GM04503 (cell line): ENCODE results near the gene LINS1.

Experiments used
- DNase-seq: peaks from one replicate; pipeline ENCODE4 v3.0.0-alpha.2; 2012; ENCODE audit warnings: low read depth

The LINS1 gene

DNA sequence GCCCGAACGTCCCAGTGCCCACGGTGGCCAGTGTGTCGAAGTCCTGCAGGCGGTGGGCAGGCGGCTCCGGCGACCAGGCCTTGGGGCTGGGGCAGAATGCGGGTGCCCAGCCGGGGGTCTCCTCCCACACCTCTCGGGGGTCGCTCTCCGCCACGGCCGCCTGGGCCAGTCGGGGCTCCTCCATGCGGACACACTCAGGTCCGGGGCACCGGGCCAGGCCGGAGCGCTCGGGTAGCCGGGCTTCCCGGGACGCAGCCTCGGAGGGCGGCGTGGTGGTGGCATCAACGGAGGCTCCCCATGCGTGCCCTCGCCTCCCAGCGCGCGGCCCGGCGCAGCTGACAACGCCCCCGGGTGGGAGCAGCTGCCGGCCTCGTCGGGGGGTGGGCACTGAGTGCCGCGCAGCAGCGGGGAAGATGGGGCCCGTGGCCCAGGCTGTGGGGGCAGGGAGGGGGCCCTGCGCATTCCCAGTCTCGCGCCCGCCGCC, 43.2 kb downstream of the LINS1 start:
- no peak for DNase-seq

GRCh38 chr15:100553468-100553867, 48.5 kb downstream of the LINS1 start:
- no peak for DNase-seq

DNA sequence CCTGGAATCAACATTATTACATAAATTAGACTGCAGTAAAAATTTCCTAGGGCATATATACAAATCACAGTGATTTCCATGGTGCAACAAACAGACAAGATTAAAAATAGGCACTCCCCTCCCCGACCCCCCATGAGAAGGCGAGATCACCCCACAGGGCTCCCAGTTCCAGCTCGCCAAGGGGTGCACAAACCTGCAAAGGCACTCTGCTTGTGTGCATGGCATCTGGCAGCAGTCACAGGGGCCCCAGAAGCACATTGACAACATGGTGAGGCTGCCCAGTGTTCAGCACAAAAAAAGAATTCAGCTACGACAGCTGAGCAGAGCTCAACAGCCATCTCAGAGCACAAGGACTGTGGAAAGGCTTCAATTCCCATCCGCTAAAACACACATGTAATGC, 54.0 kb downstream of the LINS1 start:
- DNase-seq: no peak

- no peak for DNase-seq
These were observed 57.0 kb downstream of the LINS1 start for GRCh38 chr15:100544946-100545345.

DNA sequence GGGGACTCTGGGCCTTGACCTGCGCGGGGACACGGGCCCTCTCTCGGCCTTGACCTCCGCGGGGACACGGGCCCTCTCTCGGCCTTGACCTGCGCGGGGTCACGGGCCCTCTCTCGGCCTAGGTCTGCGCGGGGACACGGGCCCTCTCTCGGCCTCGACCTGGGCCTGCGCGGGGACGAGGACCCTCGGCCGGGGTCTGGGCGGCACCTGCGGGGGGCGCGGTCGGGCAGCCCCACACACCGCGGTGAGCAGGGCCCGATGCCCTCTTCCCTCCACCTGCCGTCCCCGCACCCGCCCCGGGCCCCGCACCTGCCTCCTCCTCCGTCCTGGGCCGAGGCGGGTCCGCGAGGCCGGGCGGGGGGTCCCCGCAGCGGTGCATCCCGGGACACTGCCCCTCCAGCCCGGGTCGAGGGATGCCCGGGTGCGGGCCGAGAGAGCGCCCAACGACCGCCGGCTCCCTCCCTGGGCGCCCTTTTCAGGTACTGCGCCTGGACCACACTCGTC, 57.6 kb downstream of the LINS1 start:
- DNase-seq: no peak

DNA sequence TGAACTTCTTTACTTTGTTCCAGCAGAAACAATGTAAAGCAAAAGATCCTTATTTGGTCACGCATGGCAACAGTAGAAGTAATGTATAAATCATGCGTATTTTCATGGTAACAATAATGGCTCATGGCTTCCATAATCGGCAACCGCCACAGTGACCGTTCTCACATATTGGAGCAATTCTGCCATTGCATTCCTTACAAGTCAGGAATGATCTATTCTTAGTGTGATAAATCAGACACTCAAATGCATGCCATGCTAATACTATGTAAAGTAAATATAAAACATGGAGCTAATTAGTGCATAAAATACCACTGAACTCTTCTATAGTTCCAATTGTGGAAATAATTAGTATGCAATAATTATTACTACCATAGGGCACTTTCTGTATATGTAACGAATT, 59.7 kb downstream of the LINS1 start:
- no peak for DNase-seq

DNA sequence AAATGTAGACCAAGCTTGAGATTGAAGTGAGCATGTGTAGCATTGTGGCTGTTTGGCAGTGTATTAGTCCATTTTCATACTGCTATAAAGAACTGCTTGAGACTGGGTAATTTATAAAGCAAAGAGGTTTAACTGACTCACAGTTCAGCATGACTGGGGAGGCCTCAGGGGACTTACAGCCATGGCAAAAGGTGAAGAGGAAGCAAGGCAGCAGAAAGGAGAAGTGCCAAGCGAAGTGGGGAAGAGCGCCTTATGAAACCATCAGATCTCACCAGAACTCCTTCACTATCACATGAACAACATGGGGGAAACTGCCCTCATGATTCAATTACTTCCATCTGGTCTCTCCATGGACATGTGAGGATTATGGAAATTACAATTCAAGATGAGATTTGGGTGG, 64.7 kb downstream of the LINS1 start:
- DNase-seq: no peak

DNA sequence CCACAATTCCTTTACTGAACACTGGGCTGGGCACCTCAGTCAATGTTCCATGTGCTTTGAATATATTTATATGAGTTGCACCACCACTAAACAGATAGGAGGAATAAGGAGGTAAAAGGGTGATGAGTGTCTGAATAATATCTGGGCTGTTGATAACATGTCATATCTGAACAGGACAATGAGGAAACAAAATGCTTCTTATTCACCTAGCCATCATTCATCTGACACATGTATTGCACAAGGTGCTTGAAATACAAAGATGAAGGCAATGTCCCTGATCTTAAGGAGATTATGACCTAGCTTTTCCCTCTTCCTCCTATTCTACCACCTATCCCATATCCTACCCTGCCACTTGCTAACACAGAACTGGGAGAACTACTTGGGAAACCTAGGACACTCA, 65.3 kb downstream of the LINS1 start:
- no peak for DNase-seq

DNA sequence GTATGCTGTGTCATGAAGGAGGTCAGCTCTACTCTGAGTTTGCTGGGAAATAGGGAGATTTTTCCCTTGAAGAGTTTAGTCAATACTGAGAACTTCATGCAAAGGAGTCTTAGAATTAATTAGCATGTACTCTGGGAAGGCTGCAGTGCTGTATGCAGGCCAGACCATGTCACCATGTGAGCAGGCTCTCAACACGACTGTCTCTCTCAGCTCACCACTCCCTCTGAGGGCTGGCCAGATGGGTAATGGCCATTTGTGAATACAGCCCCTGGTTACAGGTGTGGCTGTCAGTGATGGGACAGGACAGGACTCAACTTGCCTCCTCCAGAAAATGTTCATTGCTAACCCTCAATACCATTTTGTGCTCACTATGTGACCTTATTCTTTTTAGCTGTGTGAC, 68.1 kb downstream of the LINS1 start:
- DNase-seq: no peak

GRCh38 chr15:100531823-100532327, 70.1 kb downstream of the LINS1 start:
- DNase-seq: no peak

DNA sequence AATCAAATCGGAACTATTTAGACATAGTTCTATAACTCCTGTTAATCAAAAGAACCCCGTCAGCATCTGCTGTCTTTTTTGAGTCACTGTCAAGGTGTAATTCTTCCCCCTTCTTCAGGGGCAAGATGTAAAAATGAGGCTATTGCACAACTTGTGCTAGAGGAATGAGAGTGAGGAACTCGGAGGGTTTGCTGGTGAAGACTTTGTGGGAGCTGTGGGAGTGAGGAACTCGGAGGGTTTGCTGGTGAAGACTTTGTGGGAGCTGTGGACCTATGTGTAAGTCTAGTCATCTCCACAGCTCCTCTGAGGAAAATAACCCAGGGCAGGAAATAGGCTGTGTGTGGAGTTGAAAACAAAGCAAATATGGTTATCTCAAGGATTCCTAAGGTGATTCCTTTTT, 70.8 kb downstream of the LINS1 start:
- DNase-seq: no peak

- DNase-seq: no peak
These were observed 72.4 kb downstream of the LINS1 start for GRCh38 chr15:100529556-100529955.

- no peak for DNase-seq
These were observed 73.1 kb downstream of the LINS1 start, which contains the start of gene CERS3 for GRCh38 chr15:100528833-100529428. TSS of gene CERS3 (minus strand) at chr15:100528950. CDS start at chr15:100501849, 27,101 bp downstream.

DNA sequence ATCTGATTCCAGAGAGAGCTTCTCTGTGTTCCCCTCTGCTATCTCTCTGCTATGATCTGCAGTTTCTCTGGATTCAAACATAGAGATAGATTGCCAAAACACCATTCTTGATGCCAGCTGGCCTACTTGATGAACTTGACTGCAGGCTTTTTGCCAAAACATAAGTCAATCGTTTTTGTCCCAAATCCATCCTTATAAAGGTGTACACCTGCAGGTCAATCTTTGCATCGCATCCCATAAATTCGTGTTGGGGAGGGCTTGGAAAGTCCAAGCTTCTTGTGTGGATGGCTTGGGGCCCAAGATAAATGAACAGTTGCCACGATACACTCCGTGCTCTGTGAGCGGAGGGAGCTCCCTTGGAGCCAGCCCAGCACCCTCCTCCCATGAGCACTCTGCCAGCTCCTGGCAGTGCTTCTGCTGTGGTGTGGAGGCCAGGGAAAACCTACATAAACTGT, 75.9 kb downstream of the LINS1 start:
- no peak for DNase-seq

- DNase-seq: no peak
These were observed 76.5 kb downstream of the LINS1 start for GRCh38 chr15:100525436-100525835.

DNA sequence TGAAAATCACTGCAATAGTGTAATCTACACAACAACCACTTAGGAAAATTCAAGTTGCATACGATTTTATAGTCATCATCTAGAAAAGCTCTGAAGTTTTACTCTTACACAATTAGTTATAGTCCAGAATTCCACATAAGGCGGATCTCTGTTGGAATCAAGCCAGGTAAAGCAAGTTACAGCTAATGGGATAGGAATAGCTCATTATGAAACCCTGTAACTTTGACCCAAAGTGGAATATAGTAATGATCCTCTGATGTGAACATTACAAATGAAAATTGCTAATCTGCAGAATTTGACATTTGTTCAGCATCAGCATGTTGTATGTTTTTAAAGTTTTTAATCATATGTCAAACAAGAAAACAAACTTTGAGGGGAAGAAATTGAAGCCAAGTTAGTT, 77.7 kb downstream of the LINS1 start:
- DNase-seq: no peak

- no peak for DNase-seq
These were observed 80.1 kb downstream of the LINS1 start for GRCh38 chr15:100521907-100522306.

- DNase-seq: no peak
These were observed 81.7 kb downstream of the LINS1 start for GRCh38 chr15:100520132-100520921.

DNA sequence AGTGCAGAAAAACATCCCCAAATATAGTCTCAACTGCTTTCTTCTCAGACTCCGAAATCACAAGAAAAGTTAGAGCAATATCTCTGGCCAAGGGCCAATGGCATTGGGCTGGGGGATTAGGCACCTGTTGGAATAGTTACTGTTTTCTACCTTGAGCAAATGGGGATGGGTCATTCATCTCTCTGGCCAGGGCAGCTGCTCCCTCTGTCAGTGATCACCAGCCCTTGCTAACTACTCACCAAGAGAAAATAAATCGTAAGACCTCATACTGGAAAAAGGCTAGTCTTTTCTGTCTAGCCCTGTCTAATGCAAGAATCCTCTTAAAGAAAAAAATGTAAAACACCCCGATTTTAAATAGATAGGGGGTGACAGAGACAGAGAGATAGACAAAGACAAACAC, 84.1 kb downstream of the LINS1 start:
- DNase-seq: no peak
